Neural cell (in vitro differentiated cells): ENCODE measurements around the gene RANBP1. TPM values are rescaled to one million over a fixed set of nuclear protein-coding genes. Genes with fewer than 3 reads are reported as not detected.

Source experiments
- H2AFZ ChIP-seq: fragments of 200-600, 300-800 bp; sonication (generic), shearing (Covaris generic); 2 replicates; pipeline ENCODE4 v1.6.0; 2014; ENCODE audit warnings: low read depth, mild to moderate bottlenecking, antibody characterized with exemption, low read length, moderate library complexity
- H3F3A ChIP-seq: fragments of 200-600 bp; shearing (Covaris generic); 2 replicates; pipeline ENCODE4 v1.6.1; 2016; ENCODE audit warnings: mild to moderate bottlenecking, moderate library complexity, mixed read lengths, antibody characterized with exemption, low read length; ENCODE audit not compliant: insufficient read depth, poor library complexity, severe bottlenecking
- H3K27ac ChIP-seq: fragments of 200-600, 300-800 bp; sonication (generic), shearing (Covaris generic); 2 replicates; pipeline ENCODE4 v1.5.1; 2014; ENCODE audit warnings: mild to moderate bottlenecking, low read length, moderate library complexity
- H3K27me3 ChIP-seq: fragments of 300-800, 200-600 bp; sonication (generic), shearing (Covaris generic); 2 replicates; pipeline ENCODE4 v1.6.0; 2014; ENCODE audit warnings: mild to moderate bottlenecking, low read depth, low read length, moderate library complexity; ENCODE audit not compliant: insufficient read depth
- H3K36me3 ChIP-seq: fragments of 300-800, 200-600 bp; sonication (generic), shearing (Covaris generic); 2 replicates; pipeline ENCODE4 v1.5.1; 2014; ENCODE audit warnings: mild to moderate bottlenecking, antibody characterized with exemption, low read length, moderate library complexity; ENCODE audit not compliant: insufficient read depth
- H3K4me2 ChIP-seq: fragments of 300-800, 200-600 bp; sonication (generic), shearing (Covaris generic); 2 replicates; pipeline ENCODE4 v1.6.0; 2014; ENCODE audit warnings: mild to moderate bottlenecking, low read length
- H3K4me3 ChIP-seq: fragments of 300-800, 200-600 bp; sonication (generic), shearing (Covaris generic); 2 replicates; pipeline ENCODE4 v1.5.1; 2014; ENCODE audit warnings: mild to moderate bottlenecking, low read length, moderate library complexity
- H3K79me2 ChIP-seq: fragments of 200-600 bp; shearing (Covaris generic); replicated peaks from 2 replicates; pipeline ENCODE4 v1.6.0; 2014; ENCODE audit warnings: mild to moderate bottlenecking, low read length, moderate library complexity; ENCODE audit not compliant: insufficient read depth
- H3K9ac ChIP-seq: fragments of 300-800, 200-600 bp; sonication (generic), shearing (Covaris generic); 2 replicates; pipeline ENCODE4 v1.6.1; 2016; ENCODE audit warnings: mild to moderate bottlenecking, low read length, mixed read lengths
- H3K9me2 ChIP-seq: fragments of 200-600 bp; shearing (Covaris generic); 2 replicates; pipeline ENCODE4 v1.6.1; 2016; ENCODE audit warnings: mild to moderate bottlenecking, low read length, mixed read lengths; ENCODE audit not compliant: insufficient read depth
- H3K9me3 ChIP-seq: fragments of 200-600, 300-800 bp; sonication (generic), shearing (Covaris generic); 2 replicates; pipeline ENCODE4 v1.6.1; 2016; ENCODE audit warnings: mild to moderate bottlenecking, mixed run types, low read length, moderate library complexity, mixed read lengths
- H4K20me1 ChIP-seq: fragments of 200-600 bp; shearing (Covaris generic); 2 replicates; pipeline ENCODE4 v1.6.1; 2016; ENCODE audit warnings: mild to moderate bottlenecking, mixed run types; ENCODE audit not compliant: insufficient read depth
- EP300 ChIP-seq: fragments of 450-650 bp; conservative IDR thresholded peaks from 2 replicates; pipeline ENCODE4 v1.6.1; 2014; ENCODE audit warnings: antibody characterized with exemption, mild to moderate bottlenecking, moderate library complexity; ENCODE audit not compliant: poor library complexity, severe bottlenecking
- EZH2 ChIP-seq: fragments of 200-600, 300-800 bp; shearing (Covaris generic), sonication (generic); IDR thresholded peaks from 2 replicates; pipeline ENCODE4 v1.6.1; 2014; ENCODE audit warnings: antibody characterized with exemption, low read length, borderline replicate concordance, mild to moderate bottlenecking; ENCODE audit not compliant: insufficient read depth, poor library complexity, severe bottlenecking
- MXI1 ChIP-seq: fragments of 450-650 bp; conservative IDR thresholded peaks from 2 replicates; pipeline ENCODE4 v1.6.1; 2014; ENCODE audit warnings: antibody characterized with exemption, mild to moderate bottlenecking; ENCODE audit not compliant: poor library complexity, severe bottlenecking
- POLR2AphosphoS5 ChIP-seq: IDR thresholded peaks from 2 replicates; pipeline ENCODE4 v1.6.1; 2012
- RAD21 ChIP-seq: fragments of 450-650 bp; conservative IDR thresholded peaks from 2 replicates; pipeline ENCODE4 v1.6.1; 2014; ENCODE audit warnings: antibody characterized with exemption, mild to moderate bottlenecking, moderate library complexity
- SMC3 ChIP-seq: fragments of 450-650 bp; conservative IDR thresholded peaks from 2 replicates; pipeline ENCODE4 v1.6.1; 2014; ENCODE audit warnings: antibody characterized with exemption, mild to moderate bottlenecking, moderate library complexity; ENCODE audit not compliant: poor library complexity
- TAF1 ChIP-seq: IDR thresholded peaks from 2 replicates; pipeline ENCODE4 v1.6.1; 2012; ENCODE audit warnings: low read depth
- polyA plus RNA-seq: library from polyadenylated mRNA; depleted of rRNA; stranded (reverse); fragments of >200 nt; gene quantifications from 2 replicates; pipeline ENCODE4 v1.2.3, GENCODE V29; 2014
- TF ChIP-seq, protein P1 (sequence below): IDR thresholded peaks from 2 replicates; pipeline ENCODE4 v1.6.1; 2012; ENCODE audit warnings: borderline replicate concordance
- TF ChIP-seq, protein P2 (sequence below): fragments of 450-650 bp; IDR thresholded peaks from 2 replicates; pipeline ENCODE4 v1.5.1; 2014; ENCODE audit warnings: antibody characterized with exemption, mild to moderate bottlenecking, moderate library complexity; ENCODE audit not compliant: poor library complexity, severe bottlenecking

Gene RANBP1
- polyA plus RNA-seq, 1 donor from 2014 or later, result 360 TPM

DNA sequence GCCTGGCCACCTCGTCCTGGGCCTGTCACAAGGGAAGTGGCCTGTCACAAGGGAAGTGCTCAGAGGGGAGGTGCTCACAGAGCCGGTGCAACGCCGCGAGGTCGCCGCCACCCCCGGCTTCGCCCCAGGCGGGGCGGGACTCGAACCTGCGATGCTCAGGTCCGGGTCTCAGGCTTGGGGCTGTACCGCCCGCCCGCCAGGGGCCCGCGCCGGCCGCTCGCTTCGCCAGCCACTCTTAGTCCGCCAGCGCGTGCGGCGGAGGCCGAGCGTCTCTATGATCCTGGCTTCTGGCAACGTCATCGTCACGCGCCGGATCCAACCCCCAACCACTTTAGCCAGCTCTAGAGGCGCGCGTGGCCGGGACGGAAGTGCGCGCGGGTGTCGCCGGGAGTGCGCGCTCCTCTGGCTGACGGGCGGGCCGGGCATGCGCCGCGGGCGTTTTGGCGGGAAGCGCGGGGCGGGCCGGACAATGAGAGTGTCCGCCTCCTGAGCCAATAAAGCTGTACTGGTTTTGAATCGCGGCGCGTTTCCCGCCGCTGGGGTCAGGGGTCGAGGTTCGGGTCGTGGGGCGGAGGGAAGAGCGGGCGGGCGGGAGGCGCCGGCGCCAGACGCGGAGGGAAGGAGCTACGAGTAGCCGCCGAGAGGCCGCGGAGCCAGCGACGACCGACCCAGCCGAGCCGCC, 1.2 kb downstream of the RANBP1 start, which contains the start of gene TRMT2A:
TRMT2A (minus strand) TSS at position 276 of the 682 bp plus-strand sequence. CDS start 320 bp downstream, outside the sequence.
- TF ChIP-seq, protein P1, sequence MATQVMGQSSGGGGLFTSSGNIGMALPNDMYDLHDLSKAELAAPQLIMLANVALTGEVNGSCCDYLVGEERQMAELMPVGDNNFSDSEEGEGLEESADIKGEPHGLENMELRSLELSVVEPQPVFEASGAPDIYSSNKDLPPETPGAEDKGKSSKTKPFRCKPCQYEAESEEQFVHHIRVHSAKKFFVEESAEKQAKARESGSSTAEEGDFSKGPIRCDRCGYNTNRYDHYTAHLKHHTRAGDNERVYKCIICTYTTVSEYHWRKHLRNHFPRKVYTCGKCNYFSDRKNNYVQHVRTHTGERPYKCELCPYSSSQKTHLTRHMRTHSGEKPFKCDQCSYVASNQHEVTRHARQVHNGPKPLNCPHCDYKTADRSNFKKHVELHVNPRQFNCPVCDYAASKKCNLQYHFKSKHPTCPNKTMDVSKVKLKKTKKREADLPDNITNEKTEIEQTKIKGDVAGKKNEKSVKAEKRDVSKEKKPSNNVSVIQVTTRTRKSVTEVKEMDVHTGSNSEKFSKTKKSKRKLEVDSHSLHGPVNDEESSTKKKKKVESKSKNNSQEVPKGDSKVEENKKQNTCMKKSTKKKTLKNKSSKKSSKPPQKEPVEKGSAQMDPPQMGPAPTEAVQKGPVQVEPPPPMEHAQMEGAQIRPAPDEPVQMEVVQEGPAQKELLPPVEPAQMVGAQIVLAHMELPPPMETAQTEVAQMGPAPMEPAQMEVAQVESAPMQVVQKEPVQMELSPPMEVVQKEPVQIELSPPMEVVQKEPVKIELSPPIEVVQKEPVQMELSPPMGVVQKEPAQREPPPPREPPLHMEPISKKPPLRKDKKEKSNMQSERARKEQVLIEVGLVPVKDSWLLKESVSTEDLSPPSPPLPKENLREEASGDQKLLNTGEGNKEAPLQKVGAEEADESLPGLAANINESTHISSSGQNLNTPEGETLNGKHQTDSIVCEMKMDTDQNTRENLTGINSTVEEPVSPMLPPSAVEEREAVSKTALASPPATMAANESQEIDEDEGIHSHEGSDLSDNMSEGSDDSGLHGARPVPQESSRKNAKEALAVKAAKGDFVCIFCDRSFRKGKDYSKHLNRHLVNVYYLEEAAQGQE, result peak; percentile 42
- TF ChIP-seq MXI1 (peak; percentile 94), POLR2AphosphoS5 (peak; percentile 74), TAF1 (peak; percentile 44), EP300 (peak; percentile 82), RAD21 (peak; percentile 14), SMC3 (no peak), EZH2 (no peak)
- TF ChIP-seq, protein P2, sequence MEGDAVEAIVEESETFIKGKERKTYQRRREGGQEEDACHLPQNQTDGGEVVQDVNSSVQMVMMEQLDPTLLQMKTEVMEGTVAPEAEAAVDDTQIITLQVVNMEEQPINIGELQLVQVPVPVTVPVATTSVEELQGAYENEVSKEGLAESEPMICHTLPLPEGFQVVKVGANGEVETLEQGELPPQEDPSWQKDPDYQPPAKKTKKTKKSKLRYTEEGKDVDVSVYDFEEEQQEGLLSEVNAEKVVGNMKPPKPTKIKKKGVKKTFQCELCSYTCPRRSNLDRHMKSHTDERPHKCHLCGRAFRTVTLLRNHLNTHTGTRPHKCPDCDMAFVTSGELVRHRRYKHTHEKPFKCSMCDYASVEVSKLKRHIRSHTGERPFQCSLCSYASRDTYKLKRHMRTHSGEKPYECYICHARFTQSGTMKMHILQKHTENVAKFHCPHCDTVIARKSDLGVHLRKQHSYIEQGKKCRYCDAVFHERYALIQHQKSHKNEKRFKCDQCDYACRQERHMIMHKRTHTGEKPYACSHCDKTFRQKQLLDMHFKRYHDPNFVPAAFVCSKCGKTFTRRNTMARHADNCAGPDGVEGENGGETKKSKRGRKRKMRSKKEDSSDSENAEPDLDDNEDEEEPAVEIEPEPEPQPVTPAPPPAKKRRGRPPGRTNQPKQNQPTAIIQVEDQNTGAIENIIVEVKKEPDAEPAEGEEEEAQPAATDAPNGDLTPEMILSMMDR, result peak; percentile 64
- Histone ChIP-seq H3K27ac (peak within 1 kb of the TSS; percentile 78), H2AFZ (peak within 1 kb of the TSS; percentile 45)

DNA sequence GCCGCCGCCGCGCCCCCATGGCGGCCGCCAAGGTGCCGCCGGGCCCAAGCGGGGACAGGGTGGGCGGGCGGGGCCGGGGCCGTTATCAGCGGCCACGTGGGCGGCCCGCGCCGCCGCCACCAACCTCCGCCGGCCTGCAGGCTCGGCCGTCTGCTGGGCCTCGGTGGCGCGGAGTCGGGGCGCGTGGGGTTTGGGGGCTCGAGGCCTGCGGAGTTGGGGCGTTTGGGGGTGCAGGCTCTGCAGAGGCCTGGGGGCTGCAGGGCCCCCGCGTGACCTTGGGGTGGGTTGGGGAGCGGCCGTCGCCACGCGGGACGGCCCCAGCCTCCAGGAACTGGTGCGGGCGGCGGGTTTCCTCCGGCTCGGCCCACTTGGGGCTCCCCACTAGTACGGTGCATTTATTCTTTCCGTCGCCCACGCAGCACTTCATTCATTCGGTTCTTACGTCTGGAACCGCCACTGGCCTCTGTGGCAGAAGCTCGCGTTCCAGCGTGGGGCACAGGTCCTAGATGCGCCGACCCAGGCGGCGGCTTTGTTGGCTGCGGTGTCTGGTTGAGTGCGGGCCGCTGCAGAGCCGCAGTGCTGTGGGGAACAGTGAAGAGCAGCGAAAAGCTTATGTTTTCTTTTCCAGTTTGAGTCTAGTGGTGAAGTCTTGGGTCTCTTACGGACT, 1.9 kb downstream of the RANBP1 start:
- no peak for TF ChIP-seq EP300
- no peak for TF ChIP-seq RAD21
- Histone ChIP-seq H3K9ac (peak overlapping the region; percentile 93), H3K79me2 (peaks cover 42% of the 10 kb centered on the region), H3F3A (no peaks in the 10 kb centered on the region), H3K36me3 (no peaks in the 10 kb centered on the region), H3K27ac (peak overlapping the region; percentile 49), H4K20me1 (no peaks in the 10 kb centered on the region), H3K4me2 (peak overlapping the region; percentile 74), H3K9me3 (no peaks in the 10 kb centered on the region), H3K27me3 (no peaks in the 10 kb centered on the region), H3K4me3 (peak overlapping the region; percentile 98), H3K9me2 (no peaks in the 10 kb centered on the region), H2AFZ (no peak overlapping the region)

More for the DNA sequence above, 1.2 kb downstream of the RANBP1 start, which contains the start of gene TRMT2A:
- H3F3A ChIP-seq, result no peaks in the 10 kb centered on the region
- H4K20me1 ChIP-seq, result no peaks in the 10 kb centered on the region
- H3K9me2 ChIP-seq, result no peaks in the 10 kb centered on the region
- H3K27me3 ChIP-seq, result no peaks in the 10 kb centered on the region
- peak within 1 kb of the TSS; percentile 74 for H3K4me2 ChIP-seq
- H3K9ac ChIP-seq, result peak within 1 kb of the TSS; percentile 93
- no peaks in the 10 kb centered on the region for H3K9me3 ChIP-seq
- peaks cover 38% of the 10 kb centered on the region for H3K79me2 ChIP-seq
- peaks cover 4% of the 10 kb centered on the region for H3K36me3 ChIP-seq
- H3K4me3 ChIP-seq, result peak within 1 kb of the TSS; percentile 98
